AG09319 (cell line): ENCODE measurements around the gene MXRA7.

ENCODE experiments used
- DNase-seq: peaks from one replicate; pipeline ENCODE4 v3.0.0-alpha.2; 2010; ENCODE audit warnings: low read depth; ENCODE audit errors: extremely low read depth
- CTCF ChIP-seq: IDR thresholded peaks from 2 replicates; pipeline ENCODE4 v1.5.1; 2011; ENCODE audit warnings: low read depth, mild to moderate bottlenecking, inconsistent platforms, low read length, moderate library complexity

Gene MXRA7

GRCh38 chr17:76673729-76674128 lies 37.0 kb downstream of the MXRA7 start:
- DNase-seq, result peak; percentile 74
- TF ChIP-seq CTCF, result no peak

- no peak for DNase-seq
- no peak for TF ChIP-seq CTCF
Observed at GRCh38 chr17:76672892-76673291, 37.9 kb downstream of the MXRA7 start.

- no peak for DNase-seq
- TF ChIP-seq CTCF, result no peak
Observed at GRCh38 chr17:76672270-76672851, 38.4 kb downstream of the MXRA7 start.

GRCh38 chr17:76671912-76672262 lies 38.9 kb downstream of the MXRA7 start:
- TF ChIP-seq CTCF, result no peak
- no peak for DNase-seq

- peak; percentile 100 for DNase-seq
- TF ChIP-seq CTCF, result no peak
Observed at GRCh38 chr17:76671123-76671911, 39.4 kb downstream of the MXRA7 start.

GRCh38 chr17:76670718-76671122 lies 40.0 kb downstream of the MXRA7 start:
- TF ChIP-seq CTCF, result no peak
- no peak for DNase-seq

GRCh38 chr17:76670020-76670717 lies 40.6 kb downstream of the MXRA7 start:
- no peak for TF ChIP-seq CTCF
- DNase-seq, result no peak
